Caco-2 (cell line): ENCODE data around the gene CEND1. TPM values are rescaled to one million over a fixed set of nuclear protein-coding genes. Genes with fewer than 3 reads are reported as not detected.

Source experiments
- BruUV-seq: library from RNA; stranded (reverse); fragments of 400-500 nt; replicated peaks from 2 replicates; lab custom pipeline; 2021; lab: Mats Ljungman, UMichigan
- CTCF ChIA-PET: fragments of 300-600 bp; sonication (Branson Sonifier 250); formaldehyde crosslinking; loops from one replicate; lab custom pipeline; 2022; ENCODE audit warnings: antibody characterized with exemption; lab: Charles Lee
- POLR2A ChIA-PET: fragments of 300-600 bp; sonication (Branson Sonifier 250); formaldehyde crosslinking; loops from one replicate; lab custom pipeline; 2022; ENCODE audit warnings: antibody characterized with exemption; lab: Charles Lee
- DNase-seq, 2 experiments: peaks; one replicate each; pipeline versions ENCODE4 v3.0.0 to v3.0.0-alpha.2; 2020 to 2022
- H3K27me3 ChIP-seq: replicated peaks from 2 replicates; pipeline ENCODE4 v1.6.0; 2011; ENCODE audit warnings: low read length; ENCODE audit not compliant: control insufficient read depth, insufficient read depth
- H3K36me3 ChIP-seq: 2 replicates; pipeline ENCODE4 v1.5.1; 2011; ENCODE audit warnings: low read length; ENCODE audit not compliant: control insufficient read depth, insufficient read depth
- H3K4me1 ChIP-seq: fragments of 250-450 bp; sonication (Bioruptor Pico); 2 replicates; pipeline ENCODE4 v1.5.1; 2020; ENCODE audit warnings: mild to moderate bottlenecking
- H3K4me3 ChIP-seq: 2 replicates; pipeline ENCODE4 v1.5.1; 2011; ENCODE audit warnings: low read depth, mild to moderate bottlenecking, control low read depth, low read length
- H3K9me3 ChIP-seq: fragments of 250-450 bp; sonication (Bioruptor Pico); 2 replicates; pipeline ENCODE4 v1.5.1; 2020; ENCODE audit warnings: mild to moderate bottlenecking, moderate library complexity
- H3K27ac Mint-ChIP-seq: one replicate; pipeline ENCODE4 v1.8.0; 2022; ENCODE audit warnings: mixed read lengths; ENCODE audit not compliant: unreplicated experiment
- H3K27me3 Mint-ChIP-seq: one replicate; pipeline ENCODE4 v1.8.0; 2022; ENCODE audit warnings: mixed read lengths; ENCODE audit not compliant: insufficient read depth, unreplicated experiment
- H3K36me3 Mint-ChIP-seq: one replicate; pipeline ENCODE4 v1.8.0; 2022; ENCODE audit warnings: mild to moderate bottlenecking, mixed read lengths; ENCODE audit not compliant: insufficient read depth, unreplicated experiment
- H3K4me1 Mint-ChIP-seq: one replicate; pipeline ENCODE4 v1.8.0; 2022; ENCODE audit warnings: low read depth, mixed read lengths; ENCODE audit not compliant: unreplicated experiment
- H3K4me3 Mint-ChIP-seq: one replicate; pipeline ENCODE4 v1.8.0; 2022; ENCODE audit warnings: mild to moderate bottlenecking, moderate library complexity, mixed read lengths; ENCODE audit not compliant: unreplicated experiment
- H3K9me3 Mint-ChIP-seq: one replicate; pipeline ENCODE4 v1.8.0; 2022; ENCODE audit warnings: mixed read lengths; ENCODE audit not compliant: unreplicated experiment
- intact Hi-C: fragments of 100-400 bp; cut with micrococcal nuclease; formaldehyde crosslinking; loops from one replicate; pipeline ENCODE4 v1.10.0; 2022; ENCODE audit not compliant: unreplicated experiment
- total RNA-seq: library from RNA; stranded (reverse); gene quantifications from 2 replicates; pipeline ENCODE4 v1.2.3, GENCODE V29; 2022
- TF ChIP-seq, protein P1 (sequence below), 2 experiments: fragments of 200-600 bp in 1 of 2; IDR thresholded peaks; 1 replicate in 1 of 2; 2 replicates in 1 of 2; pipeline versions ENCODE4 v1.5.1 to v1.8.0; 2011 to 2022; ENCODE audit warnings: antibody characterized with exemption in 1 of 2, control low read depth in 1 of 2, inconsistent platforms in 1 of 2, low read depth in 1 of 2, low read length in 1 of 2, mild to moderate bottlenecking in 1 of 2, moderate library complexity in 1 of 2; ENCODE audit not compliant: insufficient read depth in 1 of 2, severe bottlenecking in 1 of 2, unreplicated experiment in 1 of 2

The CEND1 gene
- total RNA-seq, 1 experiment from 2014 or later, result not detected

DNA sequence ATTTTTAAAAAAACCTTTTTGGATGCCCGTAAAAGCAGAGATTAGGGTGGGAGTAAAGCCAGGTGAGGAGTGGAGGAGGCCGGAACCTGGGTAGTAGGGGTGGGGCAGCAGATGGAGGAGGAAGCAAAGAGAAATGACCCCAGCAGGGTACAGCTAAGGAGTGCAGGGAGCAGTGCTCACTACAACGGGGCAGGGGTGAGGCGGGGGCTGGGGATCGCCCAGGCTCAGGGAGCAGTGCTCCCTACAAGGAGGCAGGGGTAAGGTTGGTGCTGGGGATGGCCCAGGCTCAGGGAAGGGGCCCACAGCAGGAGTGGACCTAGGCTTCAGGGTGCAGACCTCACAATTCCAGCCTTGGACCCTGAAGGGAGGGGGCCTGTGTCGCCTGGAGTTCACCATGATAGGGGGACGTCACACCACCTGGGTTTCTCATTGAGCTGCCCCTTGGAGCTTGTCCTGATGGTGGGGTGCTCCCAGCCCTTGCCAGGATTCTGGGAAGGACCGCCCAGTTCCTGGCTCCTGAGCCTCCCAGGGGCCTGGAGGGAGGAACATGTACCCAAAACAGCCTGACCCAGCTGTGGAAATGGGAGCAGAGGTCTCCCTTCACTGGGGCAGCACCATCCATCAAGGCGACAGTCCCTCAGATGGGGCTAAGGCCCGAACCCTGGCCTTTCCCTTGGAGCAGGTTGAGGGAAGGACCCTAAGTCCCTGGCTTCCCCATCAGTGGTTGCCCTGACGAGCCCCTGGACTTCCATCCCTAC, 26.0 kb upstream of the CEND1 start:
- Mint-ChIP-seq H3K27ac (no peak overlapping the region), H3K4me3 (no peak overlapping the region), H3K4me1 (no peaks in the 10 kb centered on the region), H3K27me3 (no peaks in the 10 kb centered on the region), H3K36me3 (peaks cover 78% of the 10 kb centered on the region), H3K9me3 (no peaks in the 10 kb centered on the region)
- Histone ChIP-seq H3K4me1 (peaks cover 22% of the 10 kb centered on the region), H3K27me3 (no peaks in the 10 kb centered on the region), H3K36me3 (peaks cover 15% of the 10 kb centered on the region), H3K4me3 (no peak overlapping the region), H3K9me3 (no peaks in the 10 kb centered on the region)
- no peak for DNase-seq
- no TSS peak for BruUV-seq
- CTCF ChIA-PET, result no interaction called here
- intact Hi-C loops, result no loop called here
- POLR2A ChIA-PET, result no interaction called here
- TF ChIP-seq, protein P1, sequence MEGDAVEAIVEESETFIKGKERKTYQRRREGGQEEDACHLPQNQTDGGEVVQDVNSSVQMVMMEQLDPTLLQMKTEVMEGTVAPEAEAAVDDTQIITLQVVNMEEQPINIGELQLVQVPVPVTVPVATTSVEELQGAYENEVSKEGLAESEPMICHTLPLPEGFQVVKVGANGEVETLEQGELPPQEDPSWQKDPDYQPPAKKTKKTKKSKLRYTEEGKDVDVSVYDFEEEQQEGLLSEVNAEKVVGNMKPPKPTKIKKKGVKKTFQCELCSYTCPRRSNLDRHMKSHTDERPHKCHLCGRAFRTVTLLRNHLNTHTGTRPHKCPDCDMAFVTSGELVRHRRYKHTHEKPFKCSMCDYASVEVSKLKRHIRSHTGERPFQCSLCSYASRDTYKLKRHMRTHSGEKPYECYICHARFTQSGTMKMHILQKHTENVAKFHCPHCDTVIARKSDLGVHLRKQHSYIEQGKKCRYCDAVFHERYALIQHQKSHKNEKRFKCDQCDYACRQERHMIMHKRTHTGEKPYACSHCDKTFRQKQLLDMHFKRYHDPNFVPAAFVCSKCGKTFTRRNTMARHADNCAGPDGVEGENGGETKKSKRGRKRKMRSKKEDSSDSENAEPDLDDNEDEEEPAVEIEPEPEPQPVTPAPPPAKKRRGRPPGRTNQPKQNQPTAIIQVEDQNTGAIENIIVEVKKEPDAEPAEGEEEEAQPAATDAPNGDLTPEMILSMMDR (IDR thresholded peaks at IDR 0.05; ENCODE audit: insufficient read depth in 1 of 2, low read depth in 1 of 2, low read length in 1 of 2, severe bottlenecking in 1 of 2, unreplicated experiment in 1 of 2), result no peak

DNA sequence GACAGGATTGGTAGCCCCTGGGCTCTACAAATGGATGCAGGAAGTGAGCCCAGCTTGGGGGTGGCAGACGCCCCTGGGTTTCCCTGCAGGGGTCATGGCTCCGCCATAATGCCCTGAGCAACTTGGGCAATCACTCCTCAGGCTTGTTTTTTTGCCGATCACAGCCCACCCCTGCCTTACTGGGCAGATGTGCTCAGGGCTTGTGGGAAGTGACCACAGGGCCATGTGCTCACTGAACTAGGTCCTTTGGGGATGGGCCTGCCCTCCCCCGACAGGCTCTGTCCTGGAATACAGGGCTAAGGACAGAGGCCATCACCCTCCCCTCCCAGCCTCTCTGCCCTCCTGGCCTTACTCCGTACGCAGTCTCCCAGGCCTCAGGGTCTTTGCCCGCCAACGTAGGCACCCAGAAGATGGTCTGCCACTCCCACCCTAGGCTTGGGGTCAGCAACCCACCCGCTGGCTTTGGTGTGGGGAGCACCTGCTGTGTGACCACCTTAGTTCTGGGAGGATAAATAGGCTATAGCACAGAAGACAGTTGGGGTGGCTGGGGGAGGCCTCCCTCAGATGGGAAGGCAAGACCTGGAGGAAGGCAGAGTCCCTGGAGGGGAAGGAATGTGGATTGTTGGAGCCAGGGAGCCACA, 23.7 kb upstream of the CEND1 start:
- Mint-ChIP-seq H3K27ac (no peak overlapping the region), H3K36me3 (peaks cover 81% of the 10 kb centered on the region), H3K4me1 (no peaks in the 10 kb centered on the region), H3K27me3 (no peaks in the 10 kb centered on the region), H3K9me3 (no peaks in the 10 kb centered on the region), H3K4me3 (no peak overlapping the region)
- intact Hi-C loops, result no loop called here
- TF ChIP-seq, protein P1 (IDR thresholded peaks at IDR 0.05; ENCODE audit: insufficient read depth in 1 of 2, low read depth in 1 of 2, low read length in 1 of 2, severe bottlenecking in 1 of 2, unreplicated experiment in 1 of 2), result no peak
- ChIA-PET POLR2A (no interaction called here), CTCF (no interaction called here)
- peaks cover 14% of the 10 kb centered on the region for H3K36me3 ChIP-seq
- BruUV-seq, result no TSS peak
- DNase-seq, result no peak
- no peaks in the 10 kb centered on the region for H3K27me3 ChIP-seq
- no peak overlapping the region for H3K4me3 ChIP-seq
- H3K9me3 ChIP-seq, result no peaks in the 10 kb centered on the region
- H3K4me1 ChIP-seq, result peaks cover 10% of the 10 kb centered on the region

DNA sequence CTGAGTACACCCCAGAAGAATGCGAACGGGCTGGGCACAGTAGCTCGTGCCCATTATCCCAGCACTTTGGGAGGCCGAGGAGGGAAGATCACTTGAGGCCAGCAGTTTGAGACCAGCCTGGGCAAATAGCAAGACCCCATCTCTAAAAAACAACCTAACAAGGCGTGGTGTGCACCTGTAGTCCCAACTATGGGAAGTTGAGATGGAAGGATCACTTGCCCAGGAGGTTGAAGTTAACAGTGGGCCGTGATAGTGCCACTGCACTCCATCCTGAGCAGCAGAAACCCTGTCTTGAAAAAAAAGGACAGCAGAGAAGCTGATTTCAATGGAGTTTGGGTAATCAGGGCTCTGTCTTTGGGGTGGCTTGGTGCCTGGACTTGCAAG, 23.2 kb upstream of the CEND1 start:
- BruUV-seq, result no TSS peak
- ChIA-PET CTCF (no interaction called here), POLR2A (no interaction called here)
- H3K4me3 ChIP-seq, result no peak overlapping the region
- peaks cover 4% of the 10 kb centered on the region for H3K4me1 ChIP-seq
- intact Hi-C loops, result no loop called here
- peaks cover 14% of the 10 kb centered on the region for H3K36me3 ChIP-seq
- no peaks in the 10 kb centered on the region for H3K27me3 ChIP-seq
- H3K4me3 Mint-ChIP-seq, result no peak overlapping the region
- no peaks in the 10 kb centered on the region for H3K4me1 Mint-ChIP-seq
- no peak for DNase-seq
- TF ChIP-seq, protein P1 (IDR thresholded peaks at IDR 0.05; ENCODE audit: insufficient read depth in 1 of 2, low read depth in 1 of 2, low read length in 1 of 2, severe bottlenecking in 1 of 2, unreplicated experiment in 1 of 2), result no peak
- peaks cover 81% of the 10 kb centered on the region for H3K36me3 Mint-ChIP-seq
- H3K27ac Mint-ChIP-seq, result no peak overlapping the region
- H3K9me3 Mint-ChIP-seq, result no peaks in the 10 kb centered on the region
- no peaks in the 10 kb centered on the region for H3K9me3 ChIP-seq
- H3K27me3 Mint-ChIP-seq, result no peaks in the 10 kb centered on the region
